Suprapubic skin (tissue), 4 donors: Measurements from ENCODE around the gene GEMIN5.

ENCODE experiments used
- EP300 ChIP-seq: sonication (generic); formaldehyde crosslinking; IDR thresholded peaks from one replicate; pipeline ENCODE4 v1.6.1; 2017; ENCODE audit warnings: antibody characterized with exemption
- POLR2A ChIP-seq, 2 donors: fragments of 450-650 bp; IDR thresholded peaks; one replicate each; pipeline ENCODE4 v1.6.1; 2017; ENCODE audit warnings: antibody characterized with exemption in 2 of 2, mild to moderate bottlenecking in 2 of 2, moderate library complexity in 2 of 2
- POLR2AphosphoS5 ChIP-seq, 3 donors: sonication (generic); formaldehyde crosslinking; IDR thresholded peaks; one replicate each; pipeline ENCODE4 v1.6.1; 2017; ENCODE audit warnings: antibody characterized with exemption in 3 of 3
- TF ChIP-seq, protein P1 (sequence below), 2 donors: fragments of 200-600 bp in 1 of 2; fragments of 450-650 bp in 1 of 2; sonication (generic) in 1 of 2; IDR thresholded peaks; one replicate each; pipeline ENCODE4 v1.5.1; 2016 to 2019; ENCODE audit warnings: antibody characterized with exemption in 2 of 2, mild to moderate bottlenecking in 1 of 2, moderate library complexity in 1 of 2

DNA sequence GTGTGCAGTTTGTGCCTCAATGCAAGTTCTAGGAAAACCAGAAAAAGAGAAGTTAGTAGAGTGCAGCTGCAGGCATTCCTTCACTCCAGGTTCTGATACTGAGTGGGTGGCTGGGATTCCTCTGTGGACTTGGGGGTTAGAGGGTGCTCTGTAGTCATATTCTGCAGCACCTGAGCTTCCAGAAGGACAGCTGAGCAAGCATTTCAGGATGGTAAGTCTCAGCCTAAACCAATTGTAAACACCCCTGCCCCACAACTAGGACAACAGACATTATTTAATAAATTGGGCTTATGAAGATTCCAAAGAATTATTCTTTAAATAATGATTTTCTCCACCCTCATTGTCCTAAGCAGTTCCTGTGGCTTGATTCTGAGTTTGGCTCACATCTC is 96.7 kb downstream of the GEMIN5 start:
- TF ChIP-seq, protein P1, sequence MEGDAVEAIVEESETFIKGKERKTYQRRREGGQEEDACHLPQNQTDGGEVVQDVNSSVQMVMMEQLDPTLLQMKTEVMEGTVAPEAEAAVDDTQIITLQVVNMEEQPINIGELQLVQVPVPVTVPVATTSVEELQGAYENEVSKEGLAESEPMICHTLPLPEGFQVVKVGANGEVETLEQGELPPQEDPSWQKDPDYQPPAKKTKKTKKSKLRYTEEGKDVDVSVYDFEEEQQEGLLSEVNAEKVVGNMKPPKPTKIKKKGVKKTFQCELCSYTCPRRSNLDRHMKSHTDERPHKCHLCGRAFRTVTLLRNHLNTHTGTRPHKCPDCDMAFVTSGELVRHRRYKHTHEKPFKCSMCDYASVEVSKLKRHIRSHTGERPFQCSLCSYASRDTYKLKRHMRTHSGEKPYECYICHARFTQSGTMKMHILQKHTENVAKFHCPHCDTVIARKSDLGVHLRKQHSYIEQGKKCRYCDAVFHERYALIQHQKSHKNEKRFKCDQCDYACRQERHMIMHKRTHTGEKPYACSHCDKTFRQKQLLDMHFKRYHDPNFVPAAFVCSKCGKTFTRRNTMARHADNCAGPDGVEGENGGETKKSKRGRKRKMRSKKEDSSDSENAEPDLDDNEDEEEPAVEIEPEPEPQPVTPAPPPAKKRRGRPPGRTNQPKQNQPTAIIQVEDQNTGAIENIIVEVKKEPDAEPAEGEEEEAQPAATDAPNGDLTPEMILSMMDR (IDR thresholded peaks at IDR 0.05), result no peak
- no peak for TF ChIP-seq POLR2AphosphoS5 (IDR thresholded peaks at IDR 0.05)
- TF ChIP-seq EP300, result no peak
- no peak for TF ChIP-seq POLR2A (IDR thresholded peaks at IDR 0.05)
